Skeletal muscle tissue (tissue), 4 donors: ENCODE data around the gene SP3. TPM values are rescaled to one million over a fixed set of nuclear protein-coding genes. Genes with fewer than 3 reads are reported as not detected.
"Not testable (repeated sequence)": the region's sequence is repeated elsewhere in the genome, so short reads cannot be mapped to it uniquely, and the experiment has no call there.

Experiments used
- H3K27ac ChIP-seq: one replicate; pipeline ENCODE4 v1.7.0; 2013; ENCODE audit warnings: mild to moderate bottlenecking, low read depth, low read length, inconsistent platforms
- H3K27me3 ChIP-seq, 3 donors: one replicate each; pipeline ENCODE4 v1.7.0; 2013; ENCODE audit warnings: low read length in 3 of 3; ENCODE audit not compliant: control insufficient read depth in 3 of 3, insufficient read depth in 3 of 3
- H3K36me3 ChIP-seq, 3 donors: one replicate each; pipeline ENCODE4 v1.7.0; 2013; ENCODE audit warnings: low read length in 3 of 3; ENCODE audit not compliant: control insufficient read depth in 3 of 3, insufficient read depth in 3 of 3
- H3K4me1 ChIP-seq, 3 donors: one replicate each; pipeline ENCODE4 v1.7.0; 2013; ENCODE audit warnings: low read length in 3 of 3, mild to moderate bottlenecking in 3 of 3; ENCODE audit not compliant: control insufficient read depth in 3 of 3, insufficient read depth in 3 of 3
- H3K4me3 ChIP-seq, 3 donors: one replicate each; pipeline ENCODE4 v1.7.0; 2013; ENCODE audit warnings: low read length in 3 of 3
- H3K9ac ChIP-seq, 3 donors: one replicate each; pipeline ENCODE4 v1.7.0; 2013; ENCODE audit warnings: low read length in 3 of 3, mild to moderate bottlenecking in 3 of 3, moderate library complexity in 2 of 3, low read depth in 1 of 3
- H3K9me3 ChIP-seq, 3 donors: one replicate each; pipeline ENCODE4 v1.7.0; 2013; ENCODE audit warnings: low read length in 3 of 3; ENCODE audit not compliant: control insufficient read depth in 3 of 3
- total RNA-seq: library from RNA; depleted of rRNA; stranded (reverse); fragments of >200 nt; gene quantifications from one replicate; pipeline ENCODE4 v1.2.3, GENCODE V29; 2014
- donor health status: Osteomylitis.

SP3 gene
- total RNA-seq, 1 donor from 2014 or later: 90.3 TPM

- Histone ChIP-seq H3K4me3 (no peak overlapping the region), H3K9ac (no peak overlapping the region), H3K4me1 (no peaks in the 10 kb centered on the region), H3K9me3 (no peaks in the 10 kb centered on the region), H3K27me3 (no peaks in the 10 kb centered on the region), H3K36me3 (peaks cover 5 to 20% (median 19%) of the 10 kb centered on the region in 3 donors), H3K27ac (no peak overlapping the region)
These were observed 58.5 kb downstream of the SP3 start for GRCh38 chr2:173906626-173907025.

GRCh38 chr2:173903601-173904394 is 61.4 kb downstream of the SP3 start:
- no peaks in the 10 kb centered on the region for H3K9me3 ChIP-seq
- H3K4me3 ChIP-seq: no peak overlapping the region
- H3K27ac ChIP-seq: no peak overlapping the region
- no peaks in the 10 kb centered on the region for H3K4me1 ChIP-seq
- H3K9ac ChIP-seq: no peak overlapping the region
- H3K36me3 ChIP-seq: peaks cover 0 to 10% (median 9%) of the 10 kb centered on the region in 3 donors
- no peaks in the 10 kb centered on the region for H3K27me3 ChIP-seq

GRCh38 chr2:173898996-173899395 is 66.2 kb downstream of the SP3 start:
- Histone ChIP-seq H3K9ac (no peak overlapping the region), H3K27me3 (no peaks in the 10 kb centered on the region), H3K9me3 (no peaks in the 10 kb centered on the region), H3K36me3 (no peaks in the 10 kb centered on the region), H3K4me1 (no peaks in the 10 kb centered on the region), H3K27ac (no peak overlapping the region), H3K4me3 (no peak overlapping the region)

- Histone ChIP-seq H3K9me3 (no peaks in the 10 kb centered on the region), H3K4me3 (no peak overlapping the region), H3K4me1 (no peaks in the 10 kb centered on the region), H3K27ac (no peak overlapping the region), H3K27me3 (no peaks in the 10 kb centered on the region), H3K9ac (no peak overlapping the region), H3K36me3 (no peaks in the 10 kb centered on the region)
These were observed 67.0 kb downstream of the SP3 start for GRCh38 chr2:173898178-173898668.

- Histone ChIP-seq H3K4me3 (no peak overlapping the region), H3K4me1 (no peaks in the 10 kb centered on the region), H3K36me3 (no peaks in the 10 kb centered on the region), H3K27me3 (no peaks in the 10 kb centered on the region), H3K9me3 (no peaks in the 10 kb centered on the region), H3K27ac (no peak overlapping the region), H3K9ac (no peak overlapping the region)
These were observed 68.4 kb downstream of the SP3 start for GRCh38 chr2:173896755-173897154.

GRCh38 chr2:173892341-173892740 is 72.8 kb downstream of the SP3 start:
- no peaks in the 10 kb centered on the region for H3K4me1 ChIP-seq

GRCh38 chr2:173891315-173892037 is 73.7 kb downstream of the SP3 start:
- H3K9ac ChIP-seq: no peak overlapping the region
- no peaks in the 10 kb centered on the region for H3K4me1 ChIP-seq
- no peaks in the 10 kb centered on the region for H3K36me3 ChIP-seq
- H3K9me3 ChIP-seq: no peaks in the 10 kb centered on the region
- H3K27me3 ChIP-seq: no peaks in the 10 kb centered on the region
- H3K27ac ChIP-seq: no peak overlapping the region
- no peak overlapping the region for H3K4me3 ChIP-seq

More at GRCh38 chr2:173892341-173892740, 72.8 kb downstream of the SP3 start:
- Histone ChIP-seq H3K9me3 (no peaks in the 10 kb centered on the region), H3K27ac (no peak overlapping the region), H3K36me3 (no peaks in the 10 kb centered on the region), H3K4me3 (no peak overlapping the region), H3K27me3 (no peaks in the 10 kb centered on the region), H3K9ac (no peak overlapping the region)

- not testable (repeated sequence) for H3K36me3 ChIP-seq, H3K4me1 ChIP-seq, H3K9ac ChIP-seq, H3K27ac ChIP-seq, H3K4me3 ChIP-seq, H3K9me3 ChIP-seq, H3K27me3 ChIP-seq
These were observed 75.7 kb downstream of the SP3 start for GRCh38 chr2:173889464-173889863.

- Histone ChIP-seq H3K36me3 (no peaks in the 10 kb centered on the region), H3K9me3 (no peaks in the 10 kb centered on the region), H3K27me3 (no peaks in the 10 kb centered on the region), H3K4me1 (peaks cover under 1 to 6% (median 2%) of the 10 kb centered on the region in 3 donors), H3K4me3 (no peak overlapping the region), H3K27ac (no peak overlapping the region), H3K9ac (no peak overlapping the region)
These were observed 78.6 kb downstream of the SP3 start for GRCh38 chr2:173886613-173887012.
